AG20443 (cell line): Measurements from ENCODE around the gene UBAP2L.
"Not testable (repeated sequence)": the region's sequence is repeated elsewhere in the genome, so short reads cannot be mapped to it uniquely, and the experiment has no call there.

Experiments
- DNase-seq: peaks from one replicate; pipeline ENCODE4 v3.0.0; 2012; ENCODE audit warnings: low spot score, mixed read lengths

The UBAP2L gene

DNA sequence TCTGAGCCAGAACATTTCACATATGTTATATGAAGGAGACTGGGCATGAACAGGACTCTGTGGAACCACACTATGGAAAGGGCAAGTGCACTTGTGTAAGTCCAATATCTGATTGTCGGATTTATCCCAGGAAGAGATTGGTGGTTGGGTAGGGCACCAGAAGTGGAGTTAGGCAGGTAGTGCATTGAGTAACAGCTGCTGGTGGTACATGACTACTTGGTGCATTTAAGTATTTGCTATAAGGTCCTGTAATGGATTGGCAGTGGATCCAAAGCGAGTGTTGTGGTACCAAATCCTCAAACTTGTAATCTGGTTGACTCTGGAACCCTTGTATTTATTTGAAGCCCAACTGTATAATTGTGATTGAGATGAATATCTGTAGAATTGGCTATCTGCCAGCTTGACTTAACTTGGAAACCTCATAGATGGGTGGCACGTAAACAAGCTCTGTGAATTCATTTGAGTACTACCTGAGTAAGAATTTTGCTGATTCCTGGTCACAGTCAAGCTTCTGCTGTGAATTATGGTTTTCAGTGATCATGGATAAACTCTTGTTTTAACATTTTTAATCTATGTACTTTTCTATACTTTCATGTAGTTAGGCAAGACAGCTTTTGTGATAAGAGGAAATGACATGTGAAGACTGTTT lies 21.1 kb downstream of the UBAP2L start:
- no peak for DNase-seq

DNA sequence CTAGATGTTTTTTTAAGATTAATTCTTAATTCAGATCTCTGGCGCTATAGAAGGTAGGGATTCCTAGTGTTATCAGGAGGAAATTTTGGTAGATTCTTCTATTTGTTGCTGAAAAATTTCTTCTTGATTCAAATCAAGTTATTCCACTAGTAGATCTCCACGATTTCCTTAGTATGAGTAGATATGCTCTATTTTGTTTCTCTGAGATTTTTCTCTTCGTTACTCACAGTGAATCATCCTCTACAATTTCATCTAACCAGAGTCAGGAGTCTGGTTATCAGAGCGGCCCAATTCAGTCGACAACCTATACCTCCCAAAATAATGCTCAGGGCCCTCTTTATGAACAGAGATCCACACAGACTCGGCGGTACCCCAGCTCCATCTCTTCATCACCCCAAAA lies 32.9 kb downstream of the UBAP2L start:
- no peak for DNase-seq

DNA sequence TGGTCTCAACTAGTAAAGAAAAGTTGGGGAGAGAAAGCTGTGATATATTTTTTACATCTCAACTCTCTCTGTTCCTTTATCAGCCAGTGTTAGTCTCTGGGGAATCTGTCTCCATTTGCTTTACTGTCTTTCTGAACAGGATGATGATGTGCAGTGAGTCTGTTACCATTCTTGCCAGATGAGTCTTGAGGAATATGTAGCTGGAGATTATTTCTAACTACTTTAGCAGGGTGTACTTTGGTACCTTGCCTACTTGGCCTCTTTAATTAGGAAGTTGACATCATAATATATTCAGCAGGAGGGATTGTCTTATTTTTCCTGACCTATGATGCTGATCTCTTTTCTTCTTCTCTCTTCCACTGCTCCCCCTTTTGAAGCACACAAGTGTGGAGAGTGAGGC lies 35.9 kb downstream of the UBAP2L start:
- no peak for DNase-seq

DNA sequence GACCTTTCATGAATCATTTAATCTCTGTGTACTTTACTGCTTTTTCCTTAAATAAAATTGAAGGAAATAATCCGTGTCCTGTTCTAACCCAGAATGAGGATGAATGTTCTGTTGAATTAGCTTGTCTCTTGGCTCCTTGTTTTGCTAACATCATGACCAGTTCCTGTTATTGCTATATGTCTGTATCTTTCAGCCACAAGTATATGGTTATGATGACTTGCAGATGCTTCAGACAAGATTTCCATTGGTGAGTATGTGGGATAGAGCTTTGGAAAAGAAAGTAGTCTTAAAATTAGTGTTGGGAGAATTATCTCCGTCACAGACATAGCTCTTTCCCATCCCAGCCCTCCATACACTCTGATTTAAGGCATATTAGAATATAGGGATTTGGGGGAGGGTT lies 38.0 kb downstream of the UBAP2L start:
- no peak for DNase-seq

DNA sequence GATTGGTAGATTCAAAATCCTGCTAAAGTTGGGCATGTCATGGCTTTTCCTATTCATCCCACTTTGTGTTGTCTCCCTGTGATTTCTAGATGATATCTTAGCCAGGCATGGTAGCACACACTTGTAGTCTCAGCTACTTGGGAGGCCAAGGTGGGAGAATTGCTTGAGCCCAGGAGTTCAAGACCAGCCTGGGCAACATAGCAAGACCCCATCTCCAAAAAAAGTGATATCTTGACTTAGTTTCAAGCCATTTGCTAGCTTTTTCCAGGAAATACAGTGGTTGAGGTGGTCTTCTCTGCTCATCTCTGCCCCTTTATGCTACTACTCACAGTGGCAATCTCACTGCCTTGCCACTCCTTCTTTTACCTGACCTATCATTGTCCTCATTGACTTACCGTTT lies 39.4 kb downstream of the UBAP2L start:
- DNase-seq = no peak

DNA sequence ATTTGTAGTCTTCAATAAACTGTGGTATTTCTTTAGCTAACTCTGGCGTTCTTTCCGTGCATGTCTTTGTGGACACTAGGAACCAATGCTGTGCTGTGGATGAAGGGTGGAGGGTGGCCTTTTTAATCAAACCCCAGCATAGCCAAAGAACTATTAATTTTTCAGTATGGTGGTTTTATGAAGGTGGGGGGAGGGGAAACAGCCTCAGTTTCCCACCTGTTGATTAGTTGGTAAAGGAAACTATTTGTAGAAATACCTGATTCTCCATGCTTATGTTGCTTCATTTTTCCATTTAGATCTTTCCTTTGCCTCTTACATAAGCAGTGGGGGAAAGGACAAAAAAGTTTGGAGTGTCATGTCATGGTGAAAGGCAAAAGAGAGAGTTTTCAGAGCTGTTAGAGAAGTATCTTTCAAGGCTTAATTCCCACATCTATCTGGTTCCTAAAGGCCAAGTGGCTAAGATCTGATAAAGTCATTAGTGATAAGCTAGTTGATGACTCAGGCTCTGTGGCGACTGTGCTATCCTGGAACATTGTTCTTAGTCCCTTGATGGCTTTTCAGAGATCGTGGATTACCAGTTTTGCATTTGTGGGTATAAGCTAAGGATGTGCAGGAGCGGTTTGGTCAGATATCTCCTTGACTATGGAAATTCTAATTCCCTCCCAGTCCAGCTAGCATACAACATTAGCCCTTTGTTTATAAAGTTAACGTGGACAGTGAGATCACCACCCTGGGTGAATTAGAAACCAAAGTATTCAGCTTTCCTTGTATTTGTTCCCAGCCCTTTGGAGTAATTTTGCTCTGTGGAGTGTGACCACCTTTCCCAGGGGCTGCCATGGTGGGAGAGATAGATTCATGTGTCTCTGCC lies 42.9 kb downstream of the UBAP2L start:
- DNase-seq = no peak

DNA sequence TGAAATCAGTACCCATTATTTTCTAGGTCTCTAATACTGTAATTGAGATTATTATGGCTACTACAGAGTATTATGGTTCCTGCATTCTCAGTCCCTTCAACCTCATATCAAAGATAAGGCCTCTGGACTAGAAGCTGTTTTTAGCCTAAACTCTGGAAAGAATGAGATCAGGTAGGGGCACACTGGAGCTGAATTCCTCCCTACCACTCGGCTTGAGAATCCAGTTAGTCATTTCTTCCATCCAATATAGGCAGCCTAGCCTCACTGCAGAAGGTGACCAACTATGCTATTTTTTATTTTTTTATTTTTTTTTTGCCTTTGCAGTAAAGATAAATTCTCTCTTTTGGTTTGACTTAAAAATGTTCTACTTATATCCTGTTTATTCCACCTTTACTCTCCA lies 43.7 kb downstream of the UBAP2L start:
- no peak for DNase-seq

DNA sequence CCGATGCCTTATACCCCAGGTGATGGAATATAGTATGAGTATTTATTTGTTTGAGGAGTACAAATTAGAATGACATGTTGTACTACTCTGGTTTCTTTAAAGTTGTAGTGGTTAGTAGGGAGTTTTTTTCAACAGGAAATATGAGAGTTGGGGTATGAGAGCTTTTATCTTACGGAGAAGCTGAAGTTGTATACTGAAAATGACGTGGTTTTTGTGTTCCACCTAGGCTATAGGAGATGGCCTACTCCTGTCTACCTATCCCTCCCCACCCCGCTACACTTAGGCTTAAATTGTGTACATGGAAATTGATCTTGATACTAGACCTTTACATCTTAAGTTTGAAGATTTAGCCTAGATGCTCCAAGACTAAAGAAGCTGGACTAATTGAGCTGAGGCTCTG lies 44.8 kb downstream of the UBAP2L start:
- no peak for DNase-seq

DNA sequence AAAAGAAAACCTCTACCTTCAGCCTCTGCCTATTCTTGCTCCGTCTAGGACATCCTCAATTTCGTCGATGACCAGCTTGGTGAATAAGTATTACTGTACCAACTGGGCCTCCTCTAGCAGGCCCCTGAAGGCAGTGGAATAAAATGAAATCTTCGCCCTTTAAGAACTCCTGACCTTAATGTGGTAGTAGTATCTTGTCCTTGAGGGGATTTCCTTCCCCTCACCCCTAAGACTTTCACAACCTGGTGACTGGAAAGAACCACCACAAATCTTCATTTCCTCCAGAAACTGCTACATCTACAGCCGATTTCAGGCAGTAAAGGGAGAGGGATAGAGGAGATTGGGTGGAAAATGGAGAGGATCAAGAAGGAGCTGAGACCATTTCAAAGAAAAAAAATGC lies 50.1 kb downstream of the UBAP2L start:
- no peak for DNase-seq

DNA sequence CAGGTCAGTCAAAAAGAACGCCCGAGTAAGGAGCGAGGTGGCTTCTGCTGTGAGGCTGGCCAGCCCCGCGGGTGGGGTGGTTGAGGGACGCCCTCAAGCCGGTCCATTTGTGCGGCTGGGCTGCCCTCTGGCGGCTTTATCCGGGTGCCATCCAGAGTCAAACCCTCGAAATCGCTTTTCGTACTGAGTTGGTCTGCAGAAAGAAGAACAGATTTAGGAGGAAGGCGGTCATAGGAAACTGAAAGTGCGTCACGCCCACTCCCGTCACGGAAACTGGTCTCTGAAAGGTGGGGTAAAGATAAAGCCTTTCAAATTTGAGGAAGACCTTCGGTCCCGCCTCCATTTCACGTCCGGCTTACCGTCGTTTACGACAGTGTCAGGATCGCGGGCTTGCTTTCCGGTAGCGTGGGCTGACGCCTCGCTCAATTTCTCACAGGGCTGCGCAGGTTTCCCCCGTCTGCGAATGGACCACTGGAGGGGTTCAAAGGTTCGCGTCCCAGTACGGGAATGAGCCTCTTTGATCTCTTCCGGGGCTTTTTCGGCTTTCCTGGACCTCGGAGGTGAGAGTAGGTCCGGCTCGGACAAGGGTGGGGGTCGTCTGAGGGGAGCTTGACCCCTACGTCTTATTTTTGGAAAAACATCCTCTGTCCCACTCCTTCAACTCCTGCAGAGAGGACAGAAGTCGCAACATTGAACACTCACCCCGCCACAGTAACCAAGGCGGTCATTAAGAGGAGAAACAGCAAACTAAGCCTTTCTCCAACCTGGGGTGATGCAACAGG lies 51.7 kb downstream of the UBAP2L start, which contains the start of gene HAX1:
HAX1 (plus strand) TSS at position 413 of the 782 bp plus-strand sequence; CDS start at position 508, 95 bp downstream.
- DNase-seq = peak; percentile 96

DNA sequence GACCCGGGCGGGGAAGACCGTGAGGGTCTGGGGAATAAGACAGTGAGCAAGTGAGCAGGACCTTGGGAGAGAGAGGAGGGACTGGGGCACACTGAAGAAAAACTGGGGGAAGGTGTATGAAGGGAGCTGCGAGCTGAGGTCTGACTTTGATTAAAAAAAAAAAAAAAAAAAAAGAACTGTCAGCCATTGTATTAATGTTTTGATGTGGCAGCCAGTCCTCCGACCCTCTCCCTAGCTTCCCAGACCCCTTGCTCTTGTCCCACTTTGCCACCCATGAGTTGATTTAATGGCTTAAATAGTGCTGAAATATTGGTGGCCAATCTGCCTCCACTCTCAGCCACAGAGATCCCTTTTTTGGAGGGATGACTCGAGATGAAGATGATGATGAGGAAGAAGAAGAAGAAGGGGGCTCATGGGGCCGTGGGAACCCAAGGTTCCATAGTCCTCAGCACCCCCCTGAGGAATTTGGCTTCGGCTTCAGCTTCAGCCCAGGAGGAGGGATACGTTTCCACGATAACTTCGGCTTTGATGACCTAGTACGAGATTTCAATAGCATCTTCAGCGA lies 52.3 kb downstream of the UBAP2L start:
- no peak for DNase-seq

DNA sequence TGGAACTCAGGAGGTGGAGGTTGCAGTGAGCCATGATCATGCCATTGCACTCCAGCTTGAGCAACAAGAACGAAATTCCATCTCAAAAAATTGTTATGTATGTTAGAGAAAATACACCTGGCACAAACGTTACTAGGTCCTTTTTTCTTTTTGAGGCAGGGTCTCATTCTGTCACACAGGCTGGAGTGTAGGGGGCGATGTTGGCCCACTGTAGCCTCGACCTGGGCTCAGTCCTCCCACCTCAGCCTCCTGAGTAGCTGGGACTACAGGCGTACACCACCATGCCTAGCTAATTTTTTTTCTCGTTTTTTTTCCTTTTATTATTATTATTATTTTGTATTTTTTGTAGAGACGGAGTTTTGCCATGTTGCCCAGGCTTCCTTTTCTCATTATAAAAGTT lies 56.0 kb downstream of the UBAP2L start:
- no peak for DNase-seq

DNA sequence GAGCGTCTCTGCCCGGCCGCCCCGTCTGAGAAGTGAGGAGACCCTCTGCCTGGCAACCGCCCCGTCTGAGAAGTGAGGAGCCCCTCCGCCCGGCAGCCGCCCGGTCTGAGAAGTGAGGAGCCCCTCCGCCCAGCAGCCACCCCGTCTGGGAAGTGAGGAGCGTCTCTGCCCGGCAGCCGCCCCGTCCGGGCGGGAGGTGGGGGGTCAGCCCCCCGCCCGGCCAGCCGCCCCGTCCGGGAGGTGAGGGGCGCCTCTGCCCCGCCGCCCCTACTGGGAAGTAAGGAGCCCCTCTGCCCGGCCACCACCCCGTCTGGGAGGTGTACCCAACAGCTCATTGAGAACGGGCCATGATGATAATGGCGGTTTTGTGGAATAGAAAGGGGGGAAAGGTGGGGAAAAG lies 66.8 kb downstream of the UBAP2L start:
- not testable (repeated sequence) for DNase-seq

DNA sequence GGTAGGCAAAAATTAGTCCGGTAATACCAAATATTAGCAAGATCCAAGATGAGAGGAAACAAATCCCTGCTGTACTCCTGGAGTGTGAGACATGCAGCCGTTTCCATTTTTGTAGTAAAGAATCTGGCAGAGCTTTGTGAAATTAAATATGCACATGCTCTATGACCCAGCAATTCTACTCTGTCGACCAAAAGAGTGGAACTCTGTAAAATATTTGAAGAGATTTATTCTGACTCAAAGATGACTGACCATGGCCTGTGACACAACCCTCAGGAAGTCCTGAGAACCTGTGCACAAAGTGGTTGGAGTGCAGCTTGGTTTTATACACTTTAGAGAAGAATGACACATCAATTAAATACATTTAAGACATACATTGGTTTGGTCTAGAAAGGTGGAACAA lies 67.9 kb downstream of the UBAP2L start:
- no peak for DNase-seq

DNA sequence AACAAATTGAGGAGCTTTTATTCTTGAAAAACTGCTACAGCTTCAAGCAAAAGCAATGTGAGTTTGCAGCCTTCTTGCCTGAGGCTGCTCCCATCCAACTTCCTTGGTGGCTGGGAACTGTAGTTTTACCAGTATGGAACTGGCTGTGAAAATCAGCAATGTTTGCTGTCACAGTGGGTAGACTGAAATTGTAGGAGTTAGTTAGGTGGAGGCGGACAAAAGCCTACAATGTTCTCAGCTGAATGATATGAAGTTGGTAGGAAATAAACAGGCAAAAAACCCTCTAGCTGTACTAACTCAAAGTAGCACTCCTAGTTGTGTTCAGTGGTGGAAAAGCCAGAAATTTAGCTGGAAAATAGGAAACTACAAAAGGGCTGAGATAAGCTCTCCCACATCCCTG lies 70.2 kb downstream of the UBAP2L start:
- DNase-seq = no peak

DNA sequence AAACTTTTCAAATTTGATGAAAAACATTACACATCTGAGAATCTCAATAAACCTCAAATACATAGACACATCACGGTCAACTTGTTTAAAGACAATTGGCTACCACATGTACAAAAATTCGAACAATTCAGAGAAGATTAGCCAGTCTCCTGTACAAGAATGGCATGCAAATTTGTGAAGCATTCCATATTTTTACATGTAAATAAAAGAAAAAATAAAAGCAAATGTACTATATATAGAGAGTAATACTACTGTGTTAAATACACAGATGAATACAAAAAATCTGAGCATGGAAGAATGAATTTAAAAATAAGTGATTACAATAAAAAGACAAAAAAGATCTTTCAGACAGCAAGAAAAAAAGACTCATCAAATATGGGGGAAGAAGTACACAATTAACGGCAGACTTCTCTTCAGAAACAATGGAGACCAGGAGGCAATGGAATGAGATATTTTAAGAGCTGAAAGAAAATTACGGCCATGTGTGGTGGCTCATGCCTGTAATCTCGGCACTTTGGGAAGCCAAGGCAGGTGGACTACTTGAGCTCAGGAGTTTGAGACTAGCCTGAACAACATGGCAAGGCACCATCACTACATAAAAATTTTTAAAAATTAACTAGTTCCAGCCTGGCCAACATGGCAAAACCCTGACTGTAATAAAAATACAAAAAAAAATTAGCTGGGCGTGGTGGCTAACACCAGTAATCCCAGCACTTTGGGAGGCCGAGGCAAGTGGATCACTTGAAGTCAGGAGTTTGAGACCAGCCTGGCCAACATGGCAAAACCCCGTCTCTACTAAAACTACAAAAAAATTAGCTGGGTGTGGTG lies 74.9 kb downstream of the UBAP2L start:
- no peak for DNase-seq

DNA sequence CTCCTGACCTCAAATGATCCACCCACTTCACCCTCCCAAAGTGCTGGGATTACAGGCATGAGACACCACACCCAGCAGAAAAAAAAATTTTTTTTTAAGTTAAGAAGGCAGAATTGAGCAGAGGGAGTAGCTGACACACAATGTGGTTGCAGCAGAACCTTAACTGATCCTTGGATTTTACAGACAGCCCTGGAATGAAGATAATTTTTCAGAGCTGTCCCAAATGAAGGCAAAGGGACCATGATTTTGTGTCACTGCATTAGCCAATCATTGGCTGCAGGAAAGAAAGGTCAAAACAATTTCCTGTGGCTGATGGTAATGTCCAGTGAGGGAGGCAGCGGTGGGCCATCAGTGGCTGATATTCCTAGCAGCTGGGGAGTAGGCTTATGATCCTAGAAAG lies 80.8 kb downstream of the UBAP2L start:
- DNase-seq = no peak

DNA sequence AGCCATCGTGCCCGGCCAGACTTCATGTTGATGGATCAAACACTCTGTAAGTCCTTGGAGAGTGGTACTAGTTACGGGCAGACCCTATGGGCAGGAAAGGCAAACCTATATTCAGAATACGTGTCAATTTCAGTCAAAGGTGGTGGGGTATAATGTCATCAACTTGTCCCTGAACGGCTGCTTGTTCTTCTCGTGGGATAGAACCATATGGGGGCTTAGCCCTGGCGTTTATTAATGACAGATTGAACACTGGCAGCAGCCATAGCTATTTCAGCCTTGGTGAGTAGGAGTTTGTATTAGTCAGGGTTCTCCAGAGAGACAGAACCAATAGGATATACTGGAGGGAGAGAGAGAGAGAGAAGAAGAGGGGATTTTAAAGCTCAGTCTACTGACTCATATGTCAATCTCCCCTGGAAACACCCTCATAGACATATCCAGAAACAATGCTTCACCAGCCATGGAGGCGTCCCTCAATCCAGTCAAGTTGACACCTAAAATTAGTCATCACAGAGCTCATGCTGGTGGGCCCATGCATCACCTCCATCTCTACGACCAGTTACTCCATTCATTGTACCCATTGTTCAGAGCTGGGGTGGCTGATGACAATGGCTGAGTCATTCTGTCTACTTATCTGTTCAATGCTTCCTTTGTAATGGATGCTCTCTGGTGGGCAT lies 84.0 kb downstream of the UBAP2L start:
- no peak for DNase-seq

DNA sequence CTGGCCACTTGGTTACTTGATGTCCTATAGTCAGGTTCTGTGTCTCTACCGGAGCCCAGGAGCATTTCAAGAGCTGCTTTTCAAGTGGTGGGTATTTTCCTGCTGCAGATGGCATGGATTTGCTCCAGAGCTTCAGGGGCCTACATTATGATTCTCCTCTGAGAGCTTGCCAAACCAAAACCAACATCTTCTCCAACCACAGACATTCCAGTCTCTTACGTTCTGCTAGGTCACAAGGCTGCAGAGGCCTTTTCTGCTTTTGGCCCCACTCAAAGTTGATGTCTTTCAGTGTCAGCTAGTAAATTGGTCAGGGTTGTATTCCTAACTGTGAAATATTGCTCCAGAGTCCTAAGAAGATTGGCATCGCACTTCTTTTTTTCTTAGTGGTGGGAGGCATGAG lies 85.4 kb downstream of the UBAP2L start:
- DNase-seq = peak; percentile 80

DNA sequence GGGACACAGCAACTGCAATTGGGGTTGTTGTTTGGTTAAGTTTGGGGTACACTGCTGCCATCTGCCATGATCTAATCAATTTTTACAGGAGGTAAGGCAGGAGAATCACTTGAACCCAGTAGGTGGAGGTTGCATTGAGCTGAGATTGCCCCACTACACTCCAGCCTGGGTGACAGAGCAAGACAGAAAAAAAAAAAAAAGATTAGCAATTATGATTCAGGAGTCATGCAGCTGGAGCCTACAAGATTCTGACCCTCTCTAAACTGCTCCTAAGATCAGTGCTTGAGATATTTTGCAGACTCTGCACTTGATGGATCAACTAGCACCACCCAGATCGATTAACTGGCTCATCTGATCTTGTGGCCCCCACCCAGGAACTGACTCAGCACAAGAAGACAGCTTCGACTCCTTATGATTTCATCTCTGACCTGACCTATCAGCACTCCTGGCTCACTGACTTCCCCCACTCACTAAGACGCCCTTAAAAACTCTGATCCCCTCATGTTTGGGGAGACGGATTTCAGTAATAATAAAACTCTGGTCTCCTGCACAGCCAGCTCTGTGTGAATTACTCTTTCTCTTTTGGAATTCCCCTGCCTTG lies 87.0 kb downstream of the UBAP2L start:
- not testable (repeated sequence) for DNase-seq

DNA sequence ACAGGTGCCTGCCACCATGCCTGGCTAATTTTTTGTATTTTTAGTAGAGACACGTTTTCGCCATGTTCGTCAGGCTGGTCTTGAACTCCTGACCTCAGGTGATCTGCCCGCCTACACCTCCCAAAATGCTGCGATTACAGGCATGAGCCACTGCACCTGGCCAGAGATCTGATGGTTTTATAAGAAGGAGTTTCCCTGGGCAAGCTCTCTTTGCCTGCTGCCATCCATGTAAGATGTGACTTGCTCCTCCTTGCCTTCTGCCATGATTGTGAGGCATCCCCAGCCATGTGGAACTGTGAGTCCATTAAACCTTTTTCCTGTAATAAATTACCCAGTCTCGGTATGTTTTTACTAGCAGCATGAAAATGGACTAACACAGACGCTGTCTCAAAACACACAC lies 88.4 kb downstream of the UBAP2L start:
- DNase-seq = not testable (repeated sequence)
